Inferior parietal cortex (tissue), 1 donor: ENCODE data around the gene PARP11.
A peak's percentile ranks its signal among the peaks of the same experiment; 100 is the strongest.

ENCODE experiments used
- DNase-seq: peaks from one replicate; pipeline ENCODE4 v3.0.0-alpha.2; 2016; ENCODE audit errors: extremely low spot score

The PARP11 gene, protein sequence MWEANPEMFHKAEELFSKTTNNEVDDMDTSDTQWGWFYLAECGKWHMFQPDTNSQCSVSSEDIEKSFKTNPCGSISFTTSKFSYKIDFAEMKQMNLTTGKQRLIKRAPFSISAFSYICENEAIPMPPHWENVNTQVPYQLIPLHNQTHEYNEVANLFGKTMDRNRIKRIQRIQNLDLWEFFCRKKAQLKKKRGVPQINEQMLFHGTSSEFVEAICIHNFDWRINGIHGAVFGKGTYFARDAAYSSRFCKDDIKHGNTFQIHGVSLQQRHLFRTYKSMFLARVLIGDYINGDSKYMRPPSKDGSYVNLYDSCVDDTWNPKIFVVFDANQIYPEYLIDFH

DNA sequence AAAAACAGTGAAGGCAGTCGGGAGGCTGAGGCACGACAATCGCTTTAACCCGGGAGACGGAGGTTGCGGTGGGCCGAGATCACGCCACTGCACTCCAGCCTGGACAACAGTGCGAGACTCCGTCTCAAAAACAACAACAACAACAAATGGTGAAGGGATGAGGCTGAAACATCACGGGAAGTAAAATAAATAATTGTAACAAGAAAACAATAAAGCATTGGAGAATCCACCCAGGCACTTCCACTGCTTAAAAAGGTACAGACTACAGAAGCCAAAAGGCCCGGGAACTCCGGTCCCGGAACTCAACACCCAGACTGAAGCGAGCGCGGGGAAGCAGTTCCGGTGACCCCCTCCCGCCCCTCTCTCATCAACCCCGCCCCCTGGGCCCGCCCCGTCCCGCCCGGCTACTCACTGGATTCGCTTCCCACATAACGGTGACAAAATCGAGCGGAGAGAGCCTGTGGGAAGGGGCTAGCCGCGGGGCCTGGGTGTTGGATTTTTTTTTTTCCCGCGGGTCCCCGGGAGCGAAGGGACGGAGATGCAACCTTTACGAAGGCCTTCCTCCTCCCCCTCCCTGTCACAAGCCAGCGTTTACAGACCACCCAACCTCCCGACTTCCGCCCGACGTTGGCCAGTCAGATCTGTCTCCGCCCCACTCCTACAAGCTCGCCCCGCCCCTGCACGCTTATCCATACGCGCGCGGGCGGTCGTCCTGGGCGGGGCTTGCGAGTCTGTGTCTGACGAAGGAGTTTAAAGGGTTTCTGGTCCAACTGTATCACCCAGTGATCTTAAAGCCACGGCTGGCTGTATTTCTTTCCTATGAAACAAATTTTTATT lies at the start of gene PARP11:
Gene PARP11 (minus strand): TSS at position 600 of the 837 bp plus-strand sequence. CDS start 170 bp downstream, at position 430.
- DNase-seq = peak; percentile 92

DNA sequence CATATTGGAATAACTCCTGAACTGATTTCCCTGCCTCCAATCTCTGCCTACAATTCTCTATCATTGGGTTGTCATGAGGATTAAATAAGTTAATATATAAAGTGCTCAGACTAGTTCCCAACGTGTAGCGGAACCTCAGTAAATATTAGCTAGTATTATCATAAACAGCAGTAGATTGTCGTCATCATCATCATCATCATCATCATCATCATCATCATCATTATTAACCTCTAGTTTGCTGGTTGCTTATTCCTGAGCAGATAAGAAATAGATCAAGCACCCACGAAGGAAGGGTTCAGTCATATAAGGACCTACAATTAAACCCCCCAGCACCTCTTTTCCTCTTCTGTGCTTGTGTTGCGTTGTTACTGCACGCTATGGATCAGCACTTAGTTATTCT lies 48.8 kb upstream of the PARP11 start:
- DNase-seq = no peak

DNA sequence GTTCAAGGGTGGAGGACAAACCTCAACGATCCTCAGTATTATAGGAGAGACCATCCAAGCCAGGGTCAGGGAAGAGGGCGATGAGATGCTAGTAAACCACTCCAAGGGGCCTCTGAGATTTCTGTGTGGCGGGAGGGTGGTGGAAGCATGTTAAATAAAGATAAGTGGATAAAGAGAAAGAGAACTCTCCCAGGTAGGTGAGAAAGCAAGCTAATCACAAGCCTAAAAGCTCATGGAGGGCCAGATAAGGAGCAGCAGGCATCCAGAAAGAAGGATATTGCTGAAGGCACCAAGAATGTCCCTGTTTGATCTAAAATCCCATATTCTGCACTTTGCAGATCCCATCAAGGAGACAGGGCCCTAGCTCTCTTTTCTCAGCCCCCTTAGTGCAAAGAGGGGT lies 48.3 kb upstream of the PARP11 start:
- no peak for DNase-seq

DNA sequence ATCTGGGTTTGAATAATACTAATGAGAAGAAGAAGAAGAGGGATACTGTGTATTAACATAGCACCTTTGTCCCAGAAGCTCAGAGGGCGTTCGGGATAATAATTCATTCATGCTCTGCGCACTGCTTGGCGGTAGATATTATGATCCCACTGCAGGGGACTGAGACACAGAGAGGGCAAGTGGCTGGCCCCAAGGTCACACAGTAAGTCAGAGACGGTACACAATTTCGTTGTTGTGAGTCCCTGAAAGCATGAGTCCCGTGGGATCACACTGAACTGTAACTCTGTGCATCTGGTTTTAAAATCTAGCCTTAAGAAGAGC lies 47.9 kb upstream of the PARP11 start:
- no peak for DNase-seq

DNA sequence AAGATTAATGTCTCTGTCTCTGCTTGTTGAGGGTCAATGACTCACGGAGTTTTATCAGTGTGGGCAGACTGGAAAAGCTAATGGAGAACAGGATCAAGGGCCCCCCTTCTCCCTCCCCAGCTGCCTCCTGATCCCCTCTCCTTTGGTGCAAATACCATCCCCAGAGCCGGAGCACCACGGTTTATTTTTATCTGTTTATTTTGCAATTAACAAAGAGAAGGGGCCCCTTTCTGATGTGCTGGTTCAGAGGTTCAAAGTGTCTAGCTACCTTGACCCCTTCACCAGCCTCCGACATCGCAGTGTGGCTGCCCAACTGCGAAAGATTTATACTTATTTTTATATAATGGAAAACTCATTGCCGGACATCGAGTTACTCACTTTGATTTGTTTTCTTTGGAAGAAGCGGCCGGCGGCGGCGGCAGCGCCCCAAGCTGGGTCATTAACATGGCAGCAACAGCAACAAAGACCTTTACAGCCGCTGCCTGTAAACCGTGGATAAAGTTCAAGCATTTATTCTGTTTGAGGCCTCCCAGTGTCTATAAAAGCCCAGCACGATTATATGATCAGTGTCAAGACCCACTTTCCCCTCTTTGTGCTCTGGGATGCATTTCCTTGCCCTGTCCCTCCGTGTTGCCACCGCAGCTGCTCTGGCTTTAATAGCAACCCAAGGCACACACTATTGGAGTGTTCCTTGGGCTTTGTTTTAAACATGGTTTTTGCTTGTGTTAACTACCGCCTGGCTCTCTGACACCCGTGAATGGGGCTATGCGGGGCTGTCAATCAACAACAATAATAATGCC lies 47.4 kb upstream of the PARP11 start:
- DNase-seq = no peak

DNA sequence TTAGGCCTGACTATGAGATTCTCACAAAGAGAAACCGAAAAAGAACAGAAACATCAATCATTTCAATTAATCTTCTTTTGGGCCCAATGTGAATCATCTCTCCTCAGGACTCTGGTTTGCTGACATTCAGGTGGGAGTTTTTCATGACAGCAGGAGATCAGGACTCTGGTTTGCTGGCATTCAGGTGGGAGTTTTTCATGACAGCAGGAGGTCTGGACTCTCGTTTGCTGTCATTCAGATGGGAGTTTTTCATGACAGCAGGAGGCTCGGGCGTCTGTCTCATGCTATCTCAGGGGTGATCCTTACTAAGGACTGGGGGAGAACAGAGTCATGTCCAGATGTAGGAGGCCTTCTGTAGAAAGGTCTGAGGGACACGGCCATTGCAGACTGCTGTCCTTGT lies 40.1 kb upstream of the PARP11 start:
- no peak for DNase-seq

DNA sequence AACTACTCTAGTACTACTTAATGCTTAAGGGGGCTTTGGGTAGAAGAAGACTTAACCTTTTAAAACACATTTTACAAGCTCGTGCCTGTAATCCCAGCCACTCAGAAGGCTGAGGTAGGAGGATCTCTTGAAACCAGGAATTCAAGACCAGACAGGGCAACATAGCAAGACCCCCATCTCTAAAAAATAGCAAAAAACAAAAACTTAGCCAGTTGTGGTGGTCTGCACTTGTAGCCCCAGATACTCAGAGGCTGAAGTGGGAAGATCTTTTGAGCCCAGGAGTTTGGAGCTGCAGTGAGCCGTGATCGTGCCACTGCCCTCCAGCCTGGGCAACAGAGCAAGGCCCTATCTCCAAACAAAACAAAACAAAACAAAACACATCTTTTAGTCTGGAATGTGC lies 39.7 kb upstream of the PARP11 start:
- no peak for DNase-seq

DNA sequence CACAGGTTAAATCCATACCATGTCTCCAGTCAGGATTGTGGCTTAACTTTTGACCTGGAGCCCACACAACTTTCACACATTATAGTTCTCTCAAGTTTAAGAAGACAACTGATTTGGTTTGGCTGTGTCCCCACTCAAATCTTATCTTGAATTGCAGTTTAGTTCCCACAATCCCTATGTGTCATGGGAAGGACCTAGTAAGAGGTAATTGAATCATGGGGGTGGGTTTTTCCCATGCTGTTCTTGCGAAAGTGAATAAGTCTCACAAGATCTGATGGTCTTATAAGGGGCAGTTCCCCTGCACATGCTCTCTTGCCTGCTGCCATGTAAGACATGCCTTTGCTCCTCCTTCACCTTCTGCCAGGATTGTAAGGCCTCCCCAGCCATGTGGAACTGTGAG lies 38.2 kb upstream of the PARP11 start:
- no peak for DNase-seq

DNA sequence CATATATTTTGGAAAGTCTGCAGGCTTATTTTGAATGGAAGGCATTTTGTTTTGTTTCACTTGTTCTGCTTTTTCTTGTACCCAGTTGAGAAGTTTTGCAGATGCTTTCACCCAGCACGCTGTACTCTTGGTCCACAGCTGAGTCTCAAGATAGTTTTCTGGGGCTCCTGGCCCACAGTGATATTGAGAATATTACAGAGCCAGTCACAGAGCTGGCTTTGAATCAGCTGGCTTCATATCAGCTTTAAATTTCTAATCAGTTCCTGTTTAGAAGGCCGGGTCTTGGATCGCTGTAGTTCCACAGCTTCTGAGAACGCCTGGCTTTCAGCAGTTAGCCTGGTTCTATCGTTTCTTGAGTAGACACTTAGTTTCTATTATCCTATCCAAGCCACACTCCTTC lies 32.5 kb upstream of the PARP11 start:
- DNase-seq = no peak

DNA sequence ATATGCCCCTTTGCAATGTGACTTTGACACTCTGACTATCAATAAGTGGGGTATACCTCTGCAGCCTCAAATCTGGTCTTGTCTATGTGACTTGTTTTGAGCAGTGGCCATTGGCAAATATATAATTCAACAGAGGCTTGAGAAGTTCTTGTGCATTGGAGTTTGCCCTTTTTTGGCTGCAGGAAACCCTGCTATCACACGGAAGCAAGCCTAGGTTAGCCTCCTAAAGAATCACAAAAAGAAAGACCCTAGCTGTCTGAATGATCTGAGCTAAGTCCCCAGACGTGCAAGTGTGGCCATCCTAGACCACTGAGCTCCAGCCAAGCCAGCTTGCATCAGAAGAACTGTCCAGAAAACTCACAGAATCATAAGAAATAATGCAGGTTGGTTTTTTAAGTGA lies 31.8 kb upstream of the PARP11 start:
- DNase-seq = no peak

DNA sequence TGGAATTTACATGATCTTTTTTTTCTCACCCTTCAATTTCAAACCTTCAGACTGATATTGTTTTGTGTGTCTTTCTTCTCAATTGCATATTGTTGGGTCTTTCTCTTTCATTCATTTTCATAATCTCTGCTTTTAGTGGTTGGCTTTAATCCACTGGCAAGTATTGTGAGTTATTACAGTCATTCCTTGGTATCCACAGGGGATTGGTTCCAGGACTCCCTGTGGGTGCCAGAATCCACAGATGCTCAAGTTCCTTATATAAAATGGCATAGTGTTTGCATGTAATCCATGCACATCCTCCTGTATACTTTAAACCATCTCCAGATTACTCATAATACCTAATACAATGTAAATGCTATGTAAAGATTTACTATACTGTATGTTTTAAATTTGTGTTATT lies 29.7 kb upstream of the PARP11 start:
- no peak for DNase-seq

DNA sequence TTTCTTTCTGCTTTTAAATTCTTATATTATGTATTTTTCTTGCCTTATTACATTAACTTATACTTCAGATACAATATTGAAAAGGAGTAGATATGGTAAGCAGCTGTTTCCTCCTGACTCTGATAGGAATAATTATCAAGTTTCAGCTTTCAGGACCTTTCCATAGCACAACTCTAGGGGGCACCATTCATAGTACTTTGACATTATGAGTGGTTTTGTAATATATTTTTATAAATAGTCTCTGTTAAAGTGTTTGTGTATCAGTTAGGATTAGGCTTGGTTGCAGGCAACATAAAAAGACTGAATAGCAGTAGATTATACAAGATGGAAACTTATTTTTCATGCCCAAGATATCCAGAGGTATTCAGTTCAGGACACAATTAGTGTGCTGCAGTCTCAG lies 27.9 kb upstream of the PARP11 start:
- DNase-seq = no peak

DNA sequence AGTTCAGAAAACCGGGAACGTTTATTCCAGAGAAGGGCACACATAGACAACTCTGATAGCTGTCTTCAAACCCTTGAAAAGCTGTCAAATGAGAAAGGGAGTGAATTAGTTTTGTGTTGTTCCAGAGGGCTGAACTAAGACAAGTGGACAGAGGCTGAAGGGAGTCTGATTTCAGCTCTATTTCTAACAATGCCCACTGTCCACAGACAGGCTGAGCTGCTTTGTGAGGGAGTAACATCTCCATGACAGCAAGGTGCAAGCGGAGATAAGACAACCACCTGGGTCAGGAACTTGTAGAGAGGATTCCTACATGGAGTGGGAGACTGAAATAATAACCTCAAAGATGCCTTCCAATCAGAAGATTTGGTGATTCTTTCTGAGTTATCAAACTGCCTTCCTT lies 25.6 kb upstream of the PARP11 start:
- DNase-seq = no peak

DNA sequence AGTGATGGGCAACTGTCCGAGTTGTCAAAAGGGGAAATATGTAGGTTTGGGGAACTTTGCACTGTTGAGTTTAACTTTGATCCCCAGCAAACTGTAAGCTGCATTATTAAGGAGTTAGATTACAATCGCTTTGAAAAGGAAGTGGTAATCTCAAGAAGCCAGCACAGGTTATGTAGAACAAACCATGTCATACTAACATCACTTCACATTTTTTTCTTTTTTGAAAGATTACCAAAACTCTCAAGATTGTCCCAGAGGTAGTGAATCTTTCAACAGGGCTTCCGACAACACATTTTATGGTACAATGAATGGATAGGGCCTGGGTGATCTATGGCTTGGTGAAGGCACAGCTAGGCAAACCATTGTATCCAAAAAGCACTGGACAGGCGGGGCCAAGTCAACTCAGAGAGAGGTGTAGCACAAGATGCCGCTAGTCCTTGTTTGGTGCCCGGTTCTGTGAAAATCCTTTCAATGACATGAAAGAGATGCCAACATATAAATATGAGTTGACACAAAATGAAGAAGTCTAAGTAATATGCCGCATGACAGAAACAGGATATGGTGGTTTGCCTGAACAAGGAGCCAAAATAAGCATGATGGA lies 24.3 kb upstream of the PARP11 start:
- no peak for DNase-seq

DNA sequence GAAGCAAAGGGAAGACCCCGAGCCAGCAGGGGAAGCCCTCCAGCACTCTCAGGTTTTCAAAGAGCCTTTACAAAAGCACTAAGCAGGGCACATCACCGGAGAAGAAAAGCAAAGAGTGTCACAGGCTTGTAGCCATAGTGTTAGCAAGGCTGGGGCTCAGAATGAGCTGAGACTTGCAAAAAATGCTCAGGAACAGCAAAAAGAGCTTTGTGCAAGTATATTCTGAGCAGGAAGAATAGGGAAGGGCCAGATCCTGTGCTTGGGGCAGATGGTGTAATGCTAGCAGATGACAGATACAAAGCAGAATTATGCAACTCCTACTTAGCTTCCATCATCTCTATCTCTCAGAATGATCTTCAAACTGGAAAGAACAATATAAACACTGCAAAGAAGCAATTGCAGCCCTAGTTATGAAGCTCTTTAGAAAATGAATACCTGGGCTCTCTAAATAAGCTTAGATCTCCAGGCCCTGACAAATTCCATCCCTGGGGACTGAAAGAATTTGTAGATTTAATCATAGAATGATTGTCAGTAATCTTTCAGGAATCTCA lies 23.7 kb upstream of the PARP11 start:
- peak; percentile 29 for DNase-seq

DNA sequence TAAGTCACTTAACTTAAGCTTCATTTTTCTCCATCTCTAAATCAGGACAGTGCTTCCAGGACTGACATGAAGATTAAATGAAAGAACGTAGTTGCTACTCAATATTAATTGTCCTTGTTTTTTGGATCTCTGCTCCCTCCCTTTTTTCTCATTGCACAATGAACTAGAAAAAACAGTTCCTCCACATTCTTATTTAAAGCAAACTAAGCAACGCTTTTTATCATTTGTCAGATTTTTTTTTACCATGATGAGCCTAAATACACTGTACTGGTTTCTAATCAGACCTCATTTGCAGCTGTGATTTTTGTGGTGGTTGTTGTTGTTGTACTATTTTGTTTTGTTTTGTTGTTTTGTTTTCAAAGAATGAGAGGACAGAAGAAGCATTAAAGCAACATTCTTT lies 23.2 kb upstream of the PARP11 start:
- no peak for DNase-seq

DNA sequence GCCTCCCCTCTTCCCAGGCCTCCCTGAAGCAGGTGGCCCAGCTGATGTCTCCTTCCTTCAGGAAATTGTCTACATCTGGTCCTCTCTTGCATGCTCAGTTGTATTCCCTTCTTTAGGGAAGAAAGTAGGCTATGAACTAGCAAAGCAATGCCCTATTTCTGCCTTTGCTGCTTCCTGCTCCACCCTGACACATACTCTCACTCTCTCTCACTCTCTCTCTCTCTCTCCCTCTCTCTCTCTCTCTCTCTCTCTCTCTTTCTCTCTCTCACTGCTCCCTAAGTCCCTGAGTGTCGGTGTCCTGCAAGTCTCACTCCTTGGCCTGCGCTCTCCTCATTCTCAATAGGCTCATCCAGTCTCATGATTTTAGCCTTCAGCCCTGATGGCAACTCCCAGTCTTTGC lies 19.4 kb upstream of the PARP11 start:
- no peak for DNase-seq

DNA sequence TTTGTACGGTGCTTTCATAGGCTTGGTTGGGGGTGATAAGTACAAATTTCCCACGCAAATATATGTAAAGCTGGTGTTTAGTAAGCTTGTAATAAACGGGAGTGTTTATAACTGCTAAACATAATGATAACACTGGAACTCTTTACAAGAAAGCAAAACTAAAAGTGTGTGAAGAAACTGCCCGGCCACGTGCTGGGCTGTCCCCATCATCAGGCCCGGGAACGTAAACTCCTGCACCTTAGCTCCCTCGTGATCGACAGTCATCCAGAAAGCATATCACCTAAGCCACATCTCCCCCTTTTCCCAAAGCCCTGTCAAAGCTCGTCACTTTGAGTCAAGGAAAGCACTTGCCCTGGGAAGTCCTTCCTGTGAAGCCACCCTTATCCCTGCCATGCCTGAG lies 18.0 kb upstream of the PARP11 start:
- no peak for DNase-seq

DNA sequence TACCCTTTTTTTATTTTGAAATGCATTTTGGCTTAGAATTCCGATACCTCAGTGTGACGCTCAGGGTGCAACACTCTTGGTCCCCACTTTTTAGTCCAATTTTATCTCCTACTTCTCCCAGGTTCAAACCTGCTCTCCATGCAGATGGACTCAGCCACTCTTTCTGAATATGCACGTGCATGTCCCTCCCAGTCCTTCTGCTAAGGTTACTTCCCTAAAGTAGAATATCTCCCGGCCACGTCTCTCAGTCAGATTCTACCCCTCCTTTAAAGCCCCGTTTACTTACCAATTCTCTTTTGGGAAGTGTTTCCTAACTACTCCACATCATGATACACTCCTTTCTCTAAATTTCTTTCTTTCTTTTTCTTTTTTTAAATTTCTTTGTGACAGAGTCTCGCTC lies 15.5 kb upstream of the PARP11 start:
- DNase-seq = no peak

DNA sequence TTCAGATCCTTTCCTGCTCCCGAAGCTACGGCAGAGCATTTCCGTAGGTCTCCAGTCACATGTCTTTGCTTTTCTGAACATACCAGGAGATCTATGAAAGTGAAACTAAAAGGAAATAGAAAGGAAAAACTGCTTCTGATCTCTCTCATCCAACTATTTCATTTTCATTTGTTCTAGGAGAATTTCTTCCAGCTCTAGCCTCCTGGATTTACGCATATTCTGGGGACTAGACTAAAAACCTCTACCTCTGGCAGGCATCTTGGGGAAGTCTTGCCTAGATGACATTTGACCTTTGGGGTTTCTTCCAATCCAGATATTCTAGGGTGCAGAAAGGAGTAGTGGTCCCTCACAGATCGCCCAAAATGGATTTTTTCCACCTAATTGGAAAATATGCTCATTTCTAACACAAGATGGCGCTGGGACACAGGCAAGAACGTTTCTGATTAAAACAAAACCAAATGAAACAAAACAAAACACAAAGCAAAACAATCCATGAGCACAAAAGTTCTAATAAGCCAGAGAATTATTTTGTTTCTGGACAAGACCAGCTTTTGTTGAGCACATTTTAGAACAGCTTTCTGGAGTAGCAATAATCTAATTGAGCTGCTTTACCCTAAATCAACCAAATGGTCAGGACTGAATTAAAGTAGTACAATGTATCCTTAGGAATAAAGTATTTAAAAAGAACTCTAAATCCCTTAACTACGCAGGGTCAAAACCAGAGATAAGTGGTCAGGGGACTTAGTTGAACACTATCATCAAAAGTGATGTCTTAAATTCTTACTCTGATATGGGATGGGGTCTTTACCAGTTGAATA lies 12.3 kb upstream of the PARP11 start:
- DNase-seq = peak; percentile 82

DNA sequence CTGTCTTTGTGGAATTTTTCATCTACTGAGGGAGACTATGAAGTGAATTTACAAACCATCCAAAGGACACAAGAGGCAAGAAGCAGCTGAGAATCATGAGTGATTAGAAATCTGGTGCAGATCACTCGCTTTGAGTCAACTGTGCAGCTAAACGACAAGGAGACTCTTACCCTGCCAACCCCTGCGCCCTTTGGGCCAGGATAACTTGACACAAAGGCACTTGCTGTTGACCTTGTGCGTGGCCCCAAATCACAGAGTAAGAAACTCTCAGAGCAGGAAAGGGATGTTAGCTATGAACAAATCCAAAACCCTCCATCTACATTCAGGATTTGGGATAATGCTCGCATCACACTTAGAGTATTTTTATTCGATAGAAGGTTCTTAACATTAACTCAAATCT lies 11.5 kb upstream of the PARP11 start:
- no peak for DNase-seq
